Esophagus (tissue), 2 donors: ENCODE measurements around the gene ACTBL2. TPM values are rescaled to one million over a fixed set of nuclear protein-coding genes. Genes with fewer than 3 reads are reported as not detected.

Experiments
- H3K27ac ChIP-seq, 2 donors: one replicate each; pipeline ENCODE4 v1.5.1; 2013; ENCODE audit warnings: low read depth in 2 of 2, mild to moderate bottlenecking in 2 of 2, inconsistent platforms in 1 of 2, low read length in 1 of 2, moderate library complexity in 1 of 2
- H3K27me3 ChIP-seq, 2 donors: one replicate each; pipeline ENCODE4 v1.6.1; 2013; ENCODE audit warnings: low read length in 2 of 2, control low read depth in 1 of 2, mild to moderate bottlenecking in 1 of 2; ENCODE audit not compliant: insufficient read depth in 2 of 2, control insufficient read depth in 1 of 2
- H3K36me3 ChIP-seq, 2 donors: one replicate each; pipeline ENCODE4 v1.6.1; 2013; ENCODE audit warnings: low read length in 1 of 2; ENCODE audit not compliant: control insufficient read depth in 2 of 2, insufficient read depth in 2 of 2
- H3K4me1 ChIP-seq, 2 donors: one replicate each; pipeline ENCODE4 v1.6.1; 2013; ENCODE audit warnings: low read length in 1 of 2; ENCODE audit not compliant: control insufficient read depth in 2 of 2, insufficient read depth in 2 of 2
- H3K4me3 ChIP-seq, 2 donors: one replicate each; pipeline ENCODE4 v1.5.1; 2013; ENCODE audit warnings: low read length in 2 of 2, mild to moderate bottlenecking in 2 of 2, low read depth in 1 of 2, moderate library complexity in 1 of 2
- H3K9me3 ChIP-seq, 2 donors: one replicate each; pipeline ENCODE4 v1.6.1; 2013; ENCODE audit warnings: mild to moderate bottlenecking in 2 of 2, low read depth in 1 of 2, low read length in 1 of 2, moderate library complexity in 1 of 2; ENCODE audit not compliant: control insufficient read depth in 2 of 2, insufficient read depth in 1 of 2
- WGBS, 2 donors: extraction: QIAGEN DNeasy Blood & Tissue Kit; methylation state at CpG; one replicate each; pipeline ENCODE4 v1.1.7; 2013; 5-methylcytosine and 5-hydroxymethylcytosine counted together
- polyA plus RNA-seq, 2 donors: library from polyadenylated mRNA; stranded (reverse); fragments of 200-250 nt; gene quantifications; one replicate each; pipeline ENCODE4 v1.2.3, GENCODE V29; 2013
- donor health status: healthy with polysubstance abuse.
- donor health status: Bipolar disorder and iron deficiency.

ACTBL2 gene
- polyA plus RNA-seq, 2 donors: not detected

GRCh38 chr5:57495285-57496086, 12.9 kb upstream of the ACTBL2 start:
- Histone ChIP-seq H3K4me1 (peaks cover 0 to 6% of the 10 kb centered on the region in 2 donors), H3K27me3 (no peaks in the 10 kb centered on the region), H3K4me3 (no peak overlapping the region), H3K36me3 (no peaks in the 10 kb centered on the region), H3K9me3 (no peaks in the 10 kb centered on the region), H3K27ac (no peak overlapping the region)
- 44 to 58% methylated on average over 6 of the region's 6 CpGs for WGBS, 2 donors

- no peaks in the 10 kb centered on the region for H3K36me3 ChIP-seq
- H3K27ac ChIP-seq: no peak overlapping the region
- 46 to 50% methylated on average over 6 of the region's 6 CpGs for WGBS, 2 donors
- H3K4me3 ChIP-seq: no peak overlapping the region
- no peaks in the 10 kb centered on the region for H3K27me3 ChIP-seq
- H3K9me3 ChIP-seq: no peaks in the 10 kb centered on the region
- H3K4me1 ChIP-seq: peaks cover 0 to 6% of the 10 kb centered on the region in 2 donors
Measured at GRCh38 chr5:57494104-57495098, 11.8 kb upstream of the ACTBL2 start.

- no peak overlapping the region for H3K27ac ChIP-seq
- no peak overlapping the region for H3K4me3 ChIP-seq
- 80 to 89% methylated on average over 1 of the region's 1 CpG for WGBS, 2 donors
- H3K4me1 ChIP-seq: peaks cover 0 to 6% of the 10 kb centered on the region in 2 donors
- no peaks in the 10 kb centered on the region for H3K9me3 ChIP-seq
- no peaks in the 10 kb centered on the region for H3K27me3 ChIP-seq
- H3K36me3 ChIP-seq: no peaks in the 10 kb centered on the region
Measured at GRCh38 chr5:57493034-57493433, 10.4 kb upstream of the ACTBL2 start.

GRCh38 chr5:57492632-57493031, 10.0 kb upstream of the ACTBL2 start:
- Histone ChIP-seq H3K27ac (no peak overlapping the region), H3K9me3 (no peaks in the 10 kb centered on the region), H3K36me3 (no peaks in the 10 kb centered on the region), H3K4me1 (peaks cover 0 to 6% of the 10 kb centered on the region in 2 donors), H3K4me3 (no peak overlapping the region), H3K27me3 (no peaks in the 10 kb centered on the region)
- WGBS, 2 donors: 93 to 96% methylated on average over 3 of the region's 3 CpGs

- Histone ChIP-seq H3K9me3 (no peaks in the 10 kb centered on the region), H3K27ac (no peak overlapping the region), H3K27me3 (no peaks in the 10 kb centered on the region), H3K4me3 (no peak overlapping the region), H3K4me1 (peaks cover 0 to 6% of the 10 kb centered on the region in 2 donors), H3K36me3 (no peaks in the 10 kb centered on the region)
- WGBS, 2 donors: 70 to 79% methylated on average over 5 of the region's 5 CpGs
Measured at GRCh38 chr5:57491369-57491965, 8.9 kb upstream of the ACTBL2 start.

- WGBS, 2 donors: 66 to 76% methylated on average over 9 of the region's 9 CpGs
Measured at GRCh38 chr5:57488215-57488955, 5.8 kb upstream of the ACTBL2 start.

GRCh38 chr5:57486027-57486602, 3.5 kb upstream of the ACTBL2 start:
- H3K4me1 ChIP-seq: no peaks in the 10 kb centered on the region
- H3K36me3 ChIP-seq: no peaks in the 10 kb centered on the region
- no peak overlapping the region for H3K4me3 ChIP-seq
- 81 to 83% methylated on average over 4 of the region's 4 CpGs for WGBS, 2 donors
- no peaks in the 10 kb centered on the region for H3K27me3 ChIP-seq
- peaks cover 0 to 3% of the 10 kb centered on the region in 2 donors for H3K9me3 ChIP-seq
- no peak overlapping the region for H3K27ac ChIP-seq

More at GRCh38 chr5:57488215-57488955, 5.8 kb upstream of the ACTBL2 start:
- no peak overlapping the region for H3K4me3 ChIP-seq
- no peaks in the 10 kb centered on the region for H3K9me3 ChIP-seq
- H3K27me3 ChIP-seq: no peaks in the 10 kb centered on the region
- no peaks in the 10 kb centered on the region for H3K4me1 ChIP-seq
- no peak overlapping the region for H3K27ac ChIP-seq
- no peaks in the 10 kb centered on the region for H3K36me3 ChIP-seq

- WGBS, 2 donors: 94 to 97% methylated on average over 1 of the region's 1 CpG
- no peak overlapping the region for H3K4me3 ChIP-seq
- H3K9me3 ChIP-seq: peaks cover 0 to 3% of the 10 kb centered on the region in 2 donors
- H3K36me3 ChIP-seq: no peaks in the 10 kb centered on the region
- H3K27me3 ChIP-seq: no peaks in the 10 kb centered on the region
- no peak overlapping the region for H3K27ac ChIP-seq
- no peaks in the 10 kb centered on the region for H3K4me1 ChIP-seq
Measured at GRCh38 chr5:57478826-57479225, 3.8 kb downstream of the ACTBL2 start.
